GM21381 (cell line): ENCODE results near the gene LRMDA.
A peak's percentile ranks its signal among the peaks of the same experiment; 100 is the strongest.

Experiments
- ATAC-seq: cut with Tn5 transposase; IDR thresholded peaks from one replicate; pipeline ENCODE4 v1.9.1; 2021; ENCODE audit warnings: mild to moderate bottlenecking, moderate library complexity; ENCODE audit not compliant: unreplicated experiment

Gene LRMDA

GRCh38 chr10:75401569-75402485 lies 29.6 kb upstream of the LRMDA start, which contains the start of gene ZNF503:
Gene ZNF503, minus strand, starts transcription at chr10:75401764. Its CDS starts 345 bp downstream, at chr10:75401419.
- ATAC-seq: peak; percentile 52

- ATAC-seq: no peak
Observed at GRCh38 chr10:75402486-75403143, 28.8 kb upstream of the LRMDA start.

GRCh38 chr10:75403144-75403938 lies 28.1 kb upstream of the LRMDA start:
- no peak for ATAC-seq

- no peak for ATAC-seq
Observed at GRCh38 chr10:75403939-75404814, 27.2 kb upstream of the LRMDA start.

- ATAC-seq: no peak
Observed at GRCh38 chr10:75404815-75405597, 26.4 kb upstream of the LRMDA start.

GRCh38 chr10:75405598-75406461 lies 25.6 kb upstream of the LRMDA start:
- ATAC-seq: no peak

GRCh38 chr10:75406462-75407223 lies 24.8 kb upstream of the LRMDA start:
- no peak for ATAC-seq

- ATAC-seq: no peak
Observed at GRCh38 chr10:75407224-75407712, 24.2 kb upstream of the LRMDA start.

- no peak for ATAC-seq
Observed at GRCh38 chr10:75407713-75408508, 23.5 kb upstream of the LRMDA start.

GRCh38 chr10:75408509-75408875 lies 22.9 kb upstream of the LRMDA start:
- no peak for ATAC-seq

GRCh38 chr10:75408911-75409885 lies 22.2 kb upstream of the LRMDA start:
- no peak for ATAC-seq

- no peak for ATAC-seq
Observed at GRCh38 chr10:75410132-75411005, 21.1 kb upstream of the LRMDA start.

- no peak for ATAC-seq
Observed at GRCh38 chr10:75414527-75414926, 16.9 kb upstream of the LRMDA start.

GRCh38 chr10:75417522-75417927 lies 13.9 kb upstream of the LRMDA start:
- no peak for ATAC-seq

GRCh38 chr10:75418293-75418692 lies 13.1 kb upstream of the LRMDA start:
- no peak for ATAC-seq
